Loucy (cell line): ENCODE measurements around the gene SORL1-AS1.

ENCODE experiments used
- EZH2phosphoT487 ChIP-seq: fragments of 200-600 bp; IDR thresholded peaks from 2 replicates; pipeline ENCODE4 v1.6.1; 2018; ENCODE audit warnings: antibody characterized with exemption, mild to moderate bottlenecking, moderate library complexity, borderline replicate concordance
- TF ChIP-seq, protein P1 (sequence below): fragments of 200-600 bp; sonication (generic); conservative IDR thresholded peaks from 2 replicates; pipeline ENCODE4 v1.5.1; 2014; ENCODE audit warnings: mild to moderate bottlenecking, antibody characterized with exemption, low read length

DNA sequence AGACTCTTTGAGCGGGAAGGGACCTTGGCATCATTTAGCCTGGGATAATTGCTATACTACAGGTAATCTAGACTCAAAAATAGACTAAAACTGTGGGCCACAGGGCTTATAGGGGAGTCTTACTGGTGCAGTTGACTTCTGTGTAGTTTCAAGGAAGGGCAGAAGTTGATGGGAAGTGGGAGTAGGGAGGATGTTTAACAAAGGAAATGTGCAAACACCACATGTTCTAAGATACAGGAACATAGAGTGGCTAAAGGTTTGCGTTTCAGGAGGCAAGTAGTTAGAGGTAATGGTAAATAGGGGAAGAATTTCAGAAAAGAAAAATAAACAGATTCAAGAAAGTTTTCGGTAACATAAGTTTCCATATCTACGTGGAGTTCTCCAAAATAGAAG, 15.1 kb downstream of the SORL1-AS1 start:
- TF ChIP-seq, protein P1, sequence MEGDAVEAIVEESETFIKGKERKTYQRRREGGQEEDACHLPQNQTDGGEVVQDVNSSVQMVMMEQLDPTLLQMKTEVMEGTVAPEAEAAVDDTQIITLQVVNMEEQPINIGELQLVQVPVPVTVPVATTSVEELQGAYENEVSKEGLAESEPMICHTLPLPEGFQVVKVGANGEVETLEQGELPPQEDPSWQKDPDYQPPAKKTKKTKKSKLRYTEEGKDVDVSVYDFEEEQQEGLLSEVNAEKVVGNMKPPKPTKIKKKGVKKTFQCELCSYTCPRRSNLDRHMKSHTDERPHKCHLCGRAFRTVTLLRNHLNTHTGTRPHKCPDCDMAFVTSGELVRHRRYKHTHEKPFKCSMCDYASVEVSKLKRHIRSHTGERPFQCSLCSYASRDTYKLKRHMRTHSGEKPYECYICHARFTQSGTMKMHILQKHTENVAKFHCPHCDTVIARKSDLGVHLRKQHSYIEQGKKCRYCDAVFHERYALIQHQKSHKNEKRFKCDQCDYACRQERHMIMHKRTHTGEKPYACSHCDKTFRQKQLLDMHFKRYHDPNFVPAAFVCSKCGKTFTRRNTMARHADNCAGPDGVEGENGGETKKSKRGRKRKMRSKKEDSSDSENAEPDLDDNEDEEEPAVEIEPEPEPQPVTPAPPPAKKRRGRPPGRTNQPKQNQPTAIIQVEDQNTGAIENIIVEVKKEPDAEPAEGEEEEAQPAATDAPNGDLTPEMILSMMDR, result no peak
- no peak for TF ChIP-seq EZH2phosphoT487
